RWPE1 (cell line): ENCODE results near the gene HDAC9.

Experiments used
- CTCF ChIA-PET: fragments of 350-600 bp; sonication (Branson Sonifier 250); formaldehyde crosslinking; extraction: SDS; loops from one replicate; lab custom pipeline; 2021; lab: Yijun Ruan, JAX
- POLR2A ChIA-PET: fragments of 400-600 bp; formaldehyde crosslinking; extraction: SDS; loops from one replicate; lab custom pipeline; 2020; ENCODE audit warnings: antibody characterized with exemption; ENCODE audit not compliant: low non-redundant PET; lab: Yijun Ruan, JAX
- DNase-seq: peaks from one replicate; pipeline ENCODE4 v3.0.0; 2012; ENCODE audit warnings: low spot score
- H3K27ac ChIP-seq: fragments of 450-650 bp; 2 replicates; pipeline ENCODE4 v1.5.1; 2017
- CTCF ChIP-seq: fragments of 450-650 bp; conservative IDR thresholded peaks from 2 replicates; pipeline ENCODE4 v1.5.1; 2017; ENCODE audit warnings: low read depth, mild to moderate bottlenecking

Gene HDAC9

GRCh38 chr7:18529239-18529638, 33.7 kb downstream of the HDAC9 start:
- no peak for TF ChIP-seq CTCF
- CTCF ChIA-PET: no interaction called here
- POLR2A ChIA-PET: no interaction called here
- no peak for DNase-seq
- no peak overlapping the region for H3K27ac ChIP-seq

- no peak for TF ChIP-seq CTCF
- DNase-seq: no peak
- CTCF ChIA-PET: no interaction called here
- no peak overlapping the region for H3K27ac ChIP-seq
- POLR2A ChIA-PET: no interaction called here
Observed at GRCh38 chr7:18530224-18531179, 35.0 kb downstream of the HDAC9 start.

GRCh38 chr7:18531539-18531938, 36.0 kb downstream of the HDAC9 start:
- CTCF ChIA-PET: no interaction called here
- DNase-seq: no peak
- no peak overlapping the region for H3K27ac ChIP-seq
- POLR2A ChIA-PET: no interaction called here
- TF ChIP-seq CTCF: no peak

- ChIA-PET POLR2A (no interaction called here), CTCF (no interaction called here)
- no peak overlapping the region for H3K27ac ChIP-seq
- DNase-seq: no peak
- TF ChIP-seq CTCF: no peak
Observed at GRCh38 chr7:18532813-18533212, 37.3 kb downstream of the HDAC9 start.

- ChIA-PET CTCF (no interaction called here), POLR2A (no interaction called here)
- DNase-seq: no peak
- TF ChIP-seq CTCF: no peak
- H3K27ac ChIP-seq: no peak overlapping the region
Observed at GRCh38 chr7:18534481-18534880, 38.9 kb downstream of the HDAC9 start.

- CTCF ChIA-PET: interaction anchor here (0.5 to 1.2 kb wide), 5 partner anchors 22 to 685 kb away, joined by 3 to 5 read pairs (median 4); no protein-coding TSS in a partner anchor
- POLR2A ChIA-PET: no interaction called here
- no peak for DNase-seq
Observed at GRCh38 chr7:18535810-18536415, 40.4 kb downstream of the HDAC9 start.

More at GRCh38 chr7:18535810-18536415, 40.4 kb downstream of the HDAC9 start:
- no peak overlapping the region for H3K27ac ChIP-seq
- no peak for TF ChIP-seq CTCF
